ENCODE results near the gene CPVL.

The CPVL gene

DNA sequence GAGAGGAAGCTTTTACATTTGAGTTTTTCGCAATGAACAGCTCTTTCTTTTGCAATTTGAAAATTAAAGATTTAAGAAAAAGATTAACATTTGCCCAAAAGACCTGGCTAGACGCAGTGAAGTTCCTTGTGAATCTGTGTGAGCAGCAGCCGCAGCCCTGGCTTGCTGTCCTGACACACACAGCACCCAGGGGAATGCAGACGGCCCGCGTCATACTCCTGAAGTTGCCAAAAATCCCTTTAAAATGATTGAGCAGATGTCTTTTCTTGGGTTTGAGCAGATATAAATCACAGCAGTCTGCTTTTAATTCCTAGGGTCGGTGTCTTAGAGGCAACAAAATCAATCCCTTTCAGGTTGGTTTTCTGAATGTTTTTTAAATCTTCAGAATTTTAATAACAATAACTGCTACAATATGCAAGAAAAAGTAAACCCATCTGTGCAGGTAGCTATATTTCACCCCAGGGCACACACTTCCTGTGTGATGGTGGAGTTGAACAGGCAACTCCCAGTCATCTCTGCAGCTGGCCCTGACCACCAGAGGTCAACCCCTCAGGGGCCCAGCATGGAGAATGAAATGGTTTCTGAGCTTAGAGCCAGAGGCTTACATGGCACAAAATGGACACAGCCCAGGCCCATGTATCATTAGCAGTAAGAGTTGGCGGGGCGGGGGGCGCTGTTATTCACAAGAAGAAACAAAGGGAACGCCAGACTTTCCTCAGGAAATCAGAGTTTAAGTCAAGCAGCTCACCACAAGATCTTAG is 156.0 kb downstream of the CPVL start:
- no peak for TF ChIP-seq CTCF (conservative IDR thresholded peaks at IDR 0.05; ENCODE audit: low read depth, low read length)
- H3K4me3 ChIP-seq (ENCODE audit: low read depth, low read length): no peak overlapping the region
- no peak for DNase-seq (ENCODE audit: low read depth)

GRCh38 chr7:28989211-28989980 is 156.9 kb downstream of the CPVL start:
- DNase-seq (ENCODE audit: low read depth): no peak
- H3K4me3 ChIP-seq (ENCODE audit: low read depth, low read length): no peak overlapping the region
- no peak for TF ChIP-seq CTCF (conservative IDR thresholded peaks at IDR 0.05; ENCODE audit: low read depth, low read length)

DNA sequence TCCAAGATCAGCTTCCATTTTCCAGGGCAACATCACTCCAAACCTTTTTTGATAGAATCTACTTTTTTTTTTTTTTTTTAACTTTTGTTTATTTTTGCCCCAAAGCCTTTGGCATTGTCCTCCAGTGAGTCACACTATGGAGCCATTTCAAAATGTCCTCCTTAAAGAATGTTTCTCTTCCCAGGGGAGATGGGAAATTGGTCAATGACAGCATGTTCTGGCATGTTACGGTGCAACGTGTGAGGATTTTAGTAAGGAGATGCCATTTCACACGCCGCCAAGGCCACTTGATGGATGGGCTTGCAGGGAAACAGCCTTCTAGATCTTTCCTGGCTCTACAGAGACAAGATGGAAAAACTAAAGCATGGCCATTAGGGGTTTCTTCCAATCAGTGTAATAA is 157.5 kb downstream of the CPVL start:
- H3K4me3 ChIP-seq (ENCODE audit: low read depth, low read length): no peak overlapping the region
- TF ChIP-seq CTCF (conservative IDR thresholded peaks at IDR 0.05; ENCODE audit: low read depth, low read length): no peak
- peak; percentile 70 for DNase-seq (ENCODE audit: low read depth)

- TF ChIP-seq CTCF (conservative IDR thresholded peaks at IDR 0.05; ENCODE audit: low read depth, low read length): no peak
- no peak overlapping the region for H3K4me3 ChIP-seq (ENCODE audit: low read depth, low read length)
- DNase-seq (ENCODE audit: low read depth): no peak
These were observed 158.2 kb downstream of the CPVL start for GRCh38 chr7:28988091-28988490.

DNA sequence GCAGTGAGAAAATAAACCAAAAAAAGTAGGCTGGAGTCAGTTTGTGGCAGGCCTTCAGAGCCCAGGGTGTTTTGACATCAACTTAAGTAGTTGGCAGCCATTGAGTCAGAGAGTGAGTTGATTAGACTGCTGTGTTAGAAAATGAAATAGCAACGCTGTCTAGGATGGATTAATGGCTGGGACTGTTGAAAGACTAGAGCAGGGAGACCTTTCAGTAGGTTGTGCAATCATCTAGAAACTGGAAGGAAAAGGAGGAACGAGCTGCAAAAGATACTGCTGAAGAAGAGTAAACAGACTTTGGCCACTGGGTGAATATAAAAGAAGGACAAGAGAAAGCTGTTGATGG is 159.6 kb downstream of the CPVL start:
- DNase-seq (ENCODE audit: low read depth): peak; percentile 77
- no peak for TF ChIP-seq CTCF (conservative IDR thresholded peaks at IDR 0.05; ENCODE audit: low read depth, low read length)
- H3K4me3 ChIP-seq (ENCODE audit: low read depth, low read length): no peak overlapping the region

DNA sequence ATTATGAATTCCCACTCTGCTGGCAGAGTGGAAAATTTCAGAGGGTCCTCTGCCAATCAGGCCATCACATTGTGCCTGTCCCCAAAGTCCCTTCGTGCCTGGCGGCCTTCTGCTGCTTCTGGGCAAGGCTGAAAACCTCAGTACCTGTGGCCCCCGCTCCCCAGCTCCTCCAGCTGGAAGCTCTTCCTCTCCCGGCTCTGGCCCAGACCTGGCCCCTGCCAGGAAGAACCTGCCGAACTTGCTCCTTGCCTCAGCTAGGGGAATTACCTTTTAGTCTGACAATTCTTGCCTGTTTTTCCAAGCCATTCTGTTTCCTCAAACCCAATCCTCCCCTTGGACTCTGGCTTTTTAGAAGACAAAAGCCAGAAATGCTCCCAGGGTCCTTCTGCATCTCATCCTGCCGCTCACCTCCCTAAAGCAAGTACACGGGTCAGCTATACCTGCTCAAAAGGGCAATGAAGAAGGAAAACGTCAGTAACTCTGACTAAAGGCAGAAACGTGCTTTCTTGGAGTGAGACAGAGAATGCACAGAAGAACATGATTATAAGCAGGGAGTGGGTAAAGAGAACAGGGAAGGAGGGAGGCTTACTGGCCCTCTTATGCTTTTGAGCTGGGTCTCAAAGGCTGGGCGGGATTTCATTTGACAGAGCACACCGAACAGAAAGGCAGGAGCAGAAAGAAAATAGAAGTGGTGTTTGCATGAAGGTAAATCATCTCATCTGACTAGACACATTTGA is 160.1 kb downstream of the CPVL start:
- H3K4me3 ChIP-seq (ENCODE audit: low read depth, low read length): no peak overlapping the region
- DNase-seq (ENCODE audit: low read depth): no peak
- TF ChIP-seq CTCF (conservative IDR thresholded peaks at IDR 0.05; ENCODE audit: low read depth, low read length): no peak
